ENCODE measurements around the gene TSNAX. TPM values are rescaled to one million over a fixed set of nuclear protein-coding genes. Genes with fewer than 3 reads are reported as not detected.

Gene TSNAX
- polyA plus RNA-seq, 3 donors = 62.6 to 69.1 (median 68.0) TPM

- DNase-seq (ENCODE audit: low read depth in 3 of 3, low spot score in 2 of 3) = no peak
These were observed 11.4 kb upstream of the TSNAX start for GRCh38 chr1:231517076-231517475.

GRCh38 chr1:231518485-231519034 lies 9.9 kb upstream of the TSNAX start:
- no peak for DNase-seq (ENCODE audit: low read depth in 3 of 3, low spot score in 2 of 3)

GRCh38 chr1:231519166-231519565 lies 9.3 kb upstream of the TSNAX start:
- DNase-seq (ENCODE audit: low read depth in 3 of 3, low spot score in 2 of 3) = no peak

GRCh38 chr1:231522038-231522437 lies 6.4 kb upstream of the TSNAX start:
- DNase-seq (ENCODE audit: low read depth in 3 of 3, low spot score in 2 of 3) = no peak

- no peak for DNase-seq (ENCODE audit: low read depth in 3 of 3, low spot score in 2 of 3)
These were observed 5.4 kb upstream of the TSNAX start for GRCh38 chr1:231522931-231523642.

- DNase-seq (ENCODE audit: low read depth in 3 of 3, low spot score in 2 of 3) = no peak
These were observed 4.7 kb upstream of the TSNAX start for GRCh38 chr1:231523816-231524215.

- no peak for DNase-seq (ENCODE audit: low read depth in 3 of 3, low spot score in 2 of 3)
These were observed 1.9 kb upstream of the TSNAX start for GRCh38 chr1:231526536-231526935.

GRCh38 chr1:231527586-231528171 lies 790 bp upstream of the TSNAX start:
- DNase-seq (ENCODE audit: low read depth in 3 of 3, low spot score in 2 of 3) = no peak

- DNase-seq (ENCODE audit: low read depth in 3 of 3, low spot score in 2 of 3) = no peak
These were observed 4.8 kb downstream of the TSNAX start for GRCh38 chr1:231533240-231533639.

GRCh38 chr1:231534703-231535159 lies 6.3 kb downstream of the TSNAX start:
- no peak for DNase-seq (ENCODE audit: low read depth in 3 of 3, low spot score in 2 of 3)

- DNase-seq (ENCODE audit: low read depth in 3 of 3, low spot score in 2 of 3) = no peak
These were observed 7.6 kb downstream of the TSNAX start for GRCh38 chr1:231536099-231536498.

- no peak for DNase-seq (ENCODE audit: low read depth in 3 of 3, low spot score in 2 of 3)
These were observed 12.4 kb downstream of the TSNAX start for GRCh38 chr1:231540847-231541246.

- DNase-seq (ENCODE audit: low read depth in 3 of 3, low spot score in 2 of 3) = no peak
These were observed 13.4 kb downstream of the TSNAX start for GRCh38 chr1:231541842-231542241.

GRCh38 chr1:231544943-231545592 lies 16.6 kb downstream of the TSNAX start:
- no peak for DNase-seq (ENCODE audit: low read depth in 3 of 3, low spot score in 2 of 3)

- DNase-seq (ENCODE audit: low read depth in 3 of 3, low spot score in 2 of 3) = no peak
These were observed 18.2 kb downstream of the TSNAX start for GRCh38 chr1:231546693-231547092.

GRCh38 chr1:231549733-231550447 lies 21.4 kb downstream of the TSNAX start:
- no peak for DNase-seq (ENCODE audit: low read depth in 3 of 3, low spot score in 2 of 3)

GRCh38 chr1:231550448-231550781 lies 21.9 kb downstream of the TSNAX start:
- no peak for DNase-seq (ENCODE audit: low read depth in 3 of 3, low spot score in 2 of 3)

GRCh38 chr1:231553320-231553719 lies 24.9 kb downstream of the TSNAX start:
- DNase-seq (ENCODE audit: low read depth in 3 of 3, low spot score in 2 of 3) = no peak

- DNase-seq (ENCODE audit: low read depth in 3 of 3, low spot score in 2 of 3) = no peak
These were observed 26.5 kb downstream of the TSNAX start for GRCh38 chr1:231554969-231555368.

- DNase-seq (ENCODE audit: low read depth in 3 of 3, low spot score in 2 of 3) = no peak
These were observed 28.9 kb downstream of the TSNAX start for GRCh38 chr1:231557411-231557810.

Data from right renal cortex interstitium (tissue), 3 donors.